Sigmoid colon (tissue), 4 donors: ENCODE data around the gene MXD3.

ENCODE experiments used
- EP300 ChIP-seq, 4 donors: sonication (generic); formaldehyde crosslinking; IDR thresholded peaks; one replicate each; pipeline ENCODE4 v1.6.1; 2017; ENCODE audit warnings: antibody characterized with exemption in 4 of 4
- POLR2A ChIP-seq, 2 donors: fragments of 450-650 bp; IDR thresholded peaks; one replicate each; pipeline ENCODE4 v1.6.1; 2016; ENCODE audit warnings: antibody characterized with exemption in 2 of 2, mild to moderate bottlenecking in 2 of 2, moderate library complexity in 2 of 2
- TF ChIP-seq, protein P1 (sequence below), 4 experiments: fragments of 450-650 bp in 3 of 4; fragments of 200-600 bp in 1 of 4; IDR thresholded peaks; one replicate each; pipeline ENCODE4 v1.5.1; 2016 to 2019; ENCODE audit warnings: antibody characterized with exemption in 4 of 4, mild to moderate bottlenecking in 3 of 4, moderate library complexity in 2 of 4

DNA sequence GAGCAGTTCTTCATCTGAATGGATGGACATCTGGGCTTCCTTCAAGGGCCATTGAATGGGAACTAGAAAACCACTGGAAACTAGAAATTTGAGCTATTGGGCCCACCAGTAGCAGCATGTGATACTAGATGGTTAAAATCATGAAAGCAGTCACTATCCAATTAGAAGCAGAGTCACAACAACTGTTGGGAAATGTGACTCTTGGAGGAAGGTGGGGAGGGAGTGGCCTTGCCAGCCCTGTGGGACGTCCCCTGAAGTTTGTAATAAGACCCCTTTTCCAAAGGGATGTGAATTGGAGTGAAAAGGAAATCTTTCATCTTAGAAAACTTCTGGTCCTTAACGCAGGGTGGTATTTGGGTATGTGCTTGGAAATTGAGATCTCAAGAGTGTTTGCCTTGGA lies 13.8 kb downstream of the MXD3 start:
- no peak for TF ChIP-seq EP300 (IDR thresholded peaks at IDR 0.05)
- TF ChIP-seq, protein P1, sequence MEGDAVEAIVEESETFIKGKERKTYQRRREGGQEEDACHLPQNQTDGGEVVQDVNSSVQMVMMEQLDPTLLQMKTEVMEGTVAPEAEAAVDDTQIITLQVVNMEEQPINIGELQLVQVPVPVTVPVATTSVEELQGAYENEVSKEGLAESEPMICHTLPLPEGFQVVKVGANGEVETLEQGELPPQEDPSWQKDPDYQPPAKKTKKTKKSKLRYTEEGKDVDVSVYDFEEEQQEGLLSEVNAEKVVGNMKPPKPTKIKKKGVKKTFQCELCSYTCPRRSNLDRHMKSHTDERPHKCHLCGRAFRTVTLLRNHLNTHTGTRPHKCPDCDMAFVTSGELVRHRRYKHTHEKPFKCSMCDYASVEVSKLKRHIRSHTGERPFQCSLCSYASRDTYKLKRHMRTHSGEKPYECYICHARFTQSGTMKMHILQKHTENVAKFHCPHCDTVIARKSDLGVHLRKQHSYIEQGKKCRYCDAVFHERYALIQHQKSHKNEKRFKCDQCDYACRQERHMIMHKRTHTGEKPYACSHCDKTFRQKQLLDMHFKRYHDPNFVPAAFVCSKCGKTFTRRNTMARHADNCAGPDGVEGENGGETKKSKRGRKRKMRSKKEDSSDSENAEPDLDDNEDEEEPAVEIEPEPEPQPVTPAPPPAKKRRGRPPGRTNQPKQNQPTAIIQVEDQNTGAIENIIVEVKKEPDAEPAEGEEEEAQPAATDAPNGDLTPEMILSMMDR (IDR thresholded peaks at IDR 0.05) = no peak
- TF ChIP-seq POLR2A (IDR thresholded peaks at IDR 0.05) = no peak
